MM.1S (cell line): ENCODE measurements around the gene DGKK.

Experiments
- EZH2 ChIP-seq: fragments of 300-600 bp; sonication (generic); optimal IDR thresholded peaks from 2 replicates; pipeline ENCODE3; 2017; ENCODE audit warnings: low read depth, mild to moderate bottlenecking, antibody characterized with exemption, low read length, mixed read lengths
- EZH2phosphoT487 ChIP-seq: fragments of 300-600 bp; sonication (generic); IDR thresholded peaks from 2 replicates; pipeline ENCODE4 v1.6.1; 2018; ENCODE audit warnings: antibody characterized with exemption, low read length
- TF ChIP-seq, protein P1 (sequence below): fragments of 300-600 bp; sonication (generic); IDR thresholded peaks from 2 replicates; pipeline ENCODE4 v1.5.1; 2016; ENCODE audit warnings: antibody characterized with exemption, low read length, mixed read lengths

- TF ChIP-seq, protein P1, sequence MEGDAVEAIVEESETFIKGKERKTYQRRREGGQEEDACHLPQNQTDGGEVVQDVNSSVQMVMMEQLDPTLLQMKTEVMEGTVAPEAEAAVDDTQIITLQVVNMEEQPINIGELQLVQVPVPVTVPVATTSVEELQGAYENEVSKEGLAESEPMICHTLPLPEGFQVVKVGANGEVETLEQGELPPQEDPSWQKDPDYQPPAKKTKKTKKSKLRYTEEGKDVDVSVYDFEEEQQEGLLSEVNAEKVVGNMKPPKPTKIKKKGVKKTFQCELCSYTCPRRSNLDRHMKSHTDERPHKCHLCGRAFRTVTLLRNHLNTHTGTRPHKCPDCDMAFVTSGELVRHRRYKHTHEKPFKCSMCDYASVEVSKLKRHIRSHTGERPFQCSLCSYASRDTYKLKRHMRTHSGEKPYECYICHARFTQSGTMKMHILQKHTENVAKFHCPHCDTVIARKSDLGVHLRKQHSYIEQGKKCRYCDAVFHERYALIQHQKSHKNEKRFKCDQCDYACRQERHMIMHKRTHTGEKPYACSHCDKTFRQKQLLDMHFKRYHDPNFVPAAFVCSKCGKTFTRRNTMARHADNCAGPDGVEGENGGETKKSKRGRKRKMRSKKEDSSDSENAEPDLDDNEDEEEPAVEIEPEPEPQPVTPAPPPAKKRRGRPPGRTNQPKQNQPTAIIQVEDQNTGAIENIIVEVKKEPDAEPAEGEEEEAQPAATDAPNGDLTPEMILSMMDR, result no peak
- no peak for TF ChIP-seq EZH2
- no peak for TF ChIP-seq EZH2phosphoT487
Measured at GRCh38 chrX:50403903-50404302, 66.7 kb downstream of the DGKK start.
